HFFc6 (cell line): ENCODE results near the gene CPXM2. TPM values are rescaled to one million over a fixed set of nuclear protein-coding genes. Genes with fewer than 3 reads are reported as not detected.

Experiments used
- DNase-seq: peaks from one replicate; pipeline ENCODE4 v3.0.0-alpha.2; 2018
- H3K27ac Mint-ChIP-seq: 2 replicates; pipeline ENCODE4 v1.8.0; 2020; ENCODE audit warnings: mild to moderate bottlenecking, mixed read lengths
- H3K27me3 Mint-ChIP-seq: 2 replicates; pipeline ENCODE4 v1.8.0; 2021; ENCODE audit warnings: mild to moderate bottlenecking, moderate library complexity, mixed read lengths; ENCODE audit not compliant: insufficient read depth
- H3K36me3 Mint-ChIP-seq: 2 replicates; pipeline ENCODE4 v1.8.0; 2021; ENCODE audit warnings: low read depth, mixed read lengths
- H3K4me1 Mint-ChIP-seq: 2 replicates; pipeline ENCODE4 v1.8.0; 2020; ENCODE audit warnings: low read depth, mixed read lengths
- H3K4me3 Mint-ChIP-seq: 2 replicates; pipeline ENCODE4 v1.8.0; 2020; ENCODE audit warnings: mild to moderate bottlenecking, moderate library complexity, mixed read lengths
- H3K9me3 Mint-ChIP-seq: 2 replicates; pipeline ENCODE4 v1.8.0; 2020; ENCODE audit warnings: mild to moderate bottlenecking, mixed read lengths
- total RNA-seq, 6 experiments: library from RNA; stranded (reverse); fragmentation: NEBNext Ultra II Directional; extraction: Animal tissue kit (Norgen Biotek cat#: 25700); gene quantifications; 2 replicates in 1 of 6; 3 replicates in 5 of 6; pipeline ENCODE4 v1.2.3, GENCODE V29; 2021
- TF ChIP-seq, protein P1 (sequence below): fragments of 200-600 bp; sonication (generic); IDR thresholded peaks from 2 replicates; pipeline ENCODE4 v1.5.0; 2021; ENCODE audit warnings: antibody characterized with exemption, mild to moderate bottlenecking

The CPXM2 gene
- total RNA-seq, 6 experiments from 2014 or later = not detected

DNA sequence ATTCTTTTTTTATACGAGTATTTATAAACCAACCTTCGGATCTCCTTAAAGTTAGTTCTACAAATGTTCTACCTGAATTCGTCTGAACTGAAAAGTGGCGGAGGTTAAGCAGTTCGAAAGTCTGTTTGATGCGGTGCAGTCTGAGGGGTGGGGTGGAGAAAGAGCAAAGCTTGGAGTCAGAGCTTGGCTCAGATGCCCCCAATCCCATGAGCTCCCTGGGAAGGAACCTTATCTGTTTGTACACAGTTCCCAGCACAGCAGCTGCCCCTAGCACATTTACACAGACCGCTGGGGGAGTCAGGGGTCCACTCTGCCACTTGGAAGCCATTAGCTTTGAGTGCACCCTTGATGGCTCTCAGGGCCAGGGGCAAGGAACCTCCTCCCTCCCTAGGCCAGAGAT is 30.8 kb downstream of the CPXM2 start:
- DNase-seq = no peak
- no peaks in the 10 kb centered on the region; the same call in none of the 2 replicates for H3K27me3 Mint-ChIP-seq
- TF ChIP-seq, protein P1, sequence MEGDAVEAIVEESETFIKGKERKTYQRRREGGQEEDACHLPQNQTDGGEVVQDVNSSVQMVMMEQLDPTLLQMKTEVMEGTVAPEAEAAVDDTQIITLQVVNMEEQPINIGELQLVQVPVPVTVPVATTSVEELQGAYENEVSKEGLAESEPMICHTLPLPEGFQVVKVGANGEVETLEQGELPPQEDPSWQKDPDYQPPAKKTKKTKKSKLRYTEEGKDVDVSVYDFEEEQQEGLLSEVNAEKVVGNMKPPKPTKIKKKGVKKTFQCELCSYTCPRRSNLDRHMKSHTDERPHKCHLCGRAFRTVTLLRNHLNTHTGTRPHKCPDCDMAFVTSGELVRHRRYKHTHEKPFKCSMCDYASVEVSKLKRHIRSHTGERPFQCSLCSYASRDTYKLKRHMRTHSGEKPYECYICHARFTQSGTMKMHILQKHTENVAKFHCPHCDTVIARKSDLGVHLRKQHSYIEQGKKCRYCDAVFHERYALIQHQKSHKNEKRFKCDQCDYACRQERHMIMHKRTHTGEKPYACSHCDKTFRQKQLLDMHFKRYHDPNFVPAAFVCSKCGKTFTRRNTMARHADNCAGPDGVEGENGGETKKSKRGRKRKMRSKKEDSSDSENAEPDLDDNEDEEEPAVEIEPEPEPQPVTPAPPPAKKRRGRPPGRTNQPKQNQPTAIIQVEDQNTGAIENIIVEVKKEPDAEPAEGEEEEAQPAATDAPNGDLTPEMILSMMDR = no peak
- peaks cover 7% of the 10 kb centered on the region; the same call in 1 of the 2 replicates for H3K9me3 Mint-ChIP-seq
- H3K36me3 Mint-ChIP-seq = no peaks in the 10 kb centered on the region
- no peak overlapping the region for H3K4me3 Mint-ChIP-seq
- H3K4me1 Mint-ChIP-seq = peaks cover 24% of the 10 kb centered on the region; the same call in 1 of the 2 replicates
- no peak overlapping the region for H3K27ac Mint-ChIP-seq

DNA sequence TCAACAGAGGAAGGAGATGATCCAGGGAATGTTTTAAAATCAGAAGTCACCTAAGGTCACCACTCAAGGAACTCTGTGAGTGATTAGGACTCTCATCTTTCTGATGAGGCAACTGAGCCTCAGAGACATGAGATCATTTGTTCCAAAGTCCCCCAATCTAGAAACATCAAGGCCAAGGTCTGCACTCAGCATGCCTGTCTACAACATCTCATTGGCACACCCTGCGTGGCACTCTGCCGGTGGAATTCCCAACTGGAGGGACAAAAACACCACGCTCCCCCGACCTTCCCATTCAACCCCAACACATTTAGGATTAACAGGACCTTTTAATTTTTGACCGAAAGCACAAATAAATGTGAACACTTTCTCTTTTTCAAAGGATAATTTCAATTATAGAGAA is 31.4 kb downstream of the CPXM2 start:
- H3K4me3 Mint-ChIP-seq = no peak overlapping the region
- H3K36me3 Mint-ChIP-seq = no peaks in the 10 kb centered on the region
- H3K27ac Mint-ChIP-seq = no peak overlapping the region
- peaks cover 7% of the 10 kb centered on the region; the same call in 1 of the 2 replicates for H3K9me3 Mint-ChIP-seq
- DNase-seq = no peak
- H3K4me1 Mint-ChIP-seq = peaks cover 24% of the 10 kb centered on the region; the same call in 1 of the 2 replicates
- no peaks in the 10 kb centered on the region; the same call in none of the 2 replicates for H3K27me3 Mint-ChIP-seq
- TF ChIP-seq, protein P1 = no peak

GRCh38 chr10:123859653-123860050 is 32.0 kb downstream of the CPXM2 start:
- H3K36me3 Mint-ChIP-seq = no peaks in the 10 kb centered on the region
- no peak overlapping the region for H3K4me3 Mint-ChIP-seq
- H3K27ac Mint-ChIP-seq = no peak overlapping the region
- H3K9me3 Mint-ChIP-seq = peaks cover 1% of the 10 kb centered on the region; the same call in 1 of the 2 replicates
- TF ChIP-seq, protein P1 = no peak
- peaks cover 24% of the 10 kb centered on the region; the same call in 1 of the 2 replicates for H3K4me1 Mint-ChIP-seq
- H3K27me3 Mint-ChIP-seq = no peaks in the 10 kb centered on the region; the same call in 1 of the 2 replicates
- no peak for DNase-seq

- peaks cover 24% of the 10 kb centered on the region; the same call in 1 of the 2 replicates for H3K4me1 Mint-ChIP-seq
- DNase-seq = no peak
- H3K4me3 Mint-ChIP-seq = no peak overlapping the region
- TF ChIP-seq, protein P1 = no peak
- H3K27ac Mint-ChIP-seq = no peak overlapping the region
- no peaks in the 10 kb centered on the region for H3K36me3 Mint-ChIP-seq
- H3K9me3 Mint-ChIP-seq = no peaks in the 10 kb centered on the region; the same call in 1 of the 2 replicates
- no peaks in the 10 kb centered on the region; the same call in 1 of the 2 replicates for H3K27me3 Mint-ChIP-seq
These were observed 32.5 kb downstream of the CPXM2 start for GRCh38 chr10:123858907-123859652.

- no peaks in the 10 kb centered on the region; the same call in 1 of the 2 replicates for H3K9me3 Mint-ChIP-seq
- TF ChIP-seq, protein P1 = no peak
- peak overlapping the region; percentile 22; the same call in 1 of the 2 replicates for H3K4me3 Mint-ChIP-seq
- H3K36me3 Mint-ChIP-seq = no peaks in the 10 kb centered on the region
- H3K4me1 Mint-ChIP-seq = peaks cover 23% of the 10 kb centered on the region; the same call in 1 of the 2 replicates
- DNase-seq = peak; percentile 73
- H3K27me3 Mint-ChIP-seq = no peaks in the 10 kb centered on the region; the same call in 1 of the 2 replicates
- peak overlapping the region; percentile 49; the same call in 1 of the 2 replicates for H3K27ac Mint-ChIP-seq
These were observed 33.4 kb downstream of the CPXM2 start for GRCh38 chr10:123858077-123858681.
